Endothelial cell of umbilical vein (primary cell): ENCODE data around the gene ATG10. TPM values are rescaled to one million over a fixed set of nuclear protein-coding genes. Genes with fewer than 3 reads are reported as not detected.

Experiments
- BruUV-seq: library from RNA; stranded (reverse); fragments of 400-500 nt; replicated peaks from 2 replicates; lab custom pipeline; 2021; lab: Mats Ljungman, UMichigan
- CTCF ChIA-PET: fragments of 300-600, 350-600 bp; sonication (Branson Sonifier 250); formaldehyde crosslinking; loops from one replicate; lab custom pipeline; 2021; ENCODE audit warnings: antibody characterized with exemption, inconsistent platforms; lab: Charles Lee
- POLR2A ChIA-PET: fragments of 300-600, 350-600 bp; sonication (Branson Sonifier 250); formaldehyde crosslinking; loops from one replicate; lab custom pipeline; 2021; ENCODE audit warnings: antibody characterized with exemption, inconsistent platforms; lab: Charles Lee
- DNase-seq: peaks from one replicate; pipeline ENCODE4 v3.0.0-alpha.2; 2011; ENCODE audit warnings: low read depth, low spot score
- FAIRE-seq: peaks from 2 replicates; lab custom pipeline; 2011; peaks lifted over from hg19 to GRCh38; lab: Jason Lieb, UNC
- H2AFZ ChIP-seq: 2 replicates; pipeline ENCODE4 v1.6.0; 2012; ENCODE audit warnings: low read depth, low read length, control low read depth, inconsistent platforms
- H3K27ac ChIP-seq: 2 replicates; pipeline ENCODE4 v1.5.1; 2011; ENCODE audit warnings: low read depth, mild to moderate bottlenecking, control low read depth, low read length, moderate library complexity; ENCODE audit not compliant: insufficient read depth
- H3K27me3 ChIP-seq, 2 experiments: 2 replicates each; pipeline versions ENCODE4 v1.6.0 to v1.6.1; 2011; ENCODE audit warnings: low read length in 2 of 2, mixed read lengths in 1 of 2; ENCODE audit not compliant: control insufficient read depth in 2 of 2, insufficient read depth in 2 of 2
- H3K36me3 ChIP-seq, 2 experiments: 2 replicates in 1 of 2; 3 replicates in 1 of 2; pipeline ENCODE4 v1.5.1; 2011; ENCODE audit warnings: low read length in 2 of 2, mild to moderate bottlenecking in 1 of 2, moderate library complexity in 1 of 2; ENCODE audit not compliant: control insufficient read depth in 2 of 2, insufficient read depth in 2 of 2; ENCODE audit errors: extremely low read depth in 1 of 2
- H3K4me1 ChIP-seq: 3 replicates; pipeline ENCODE4 v1.5.1; 2011; ENCODE audit warnings: mild to moderate bottlenecking, low read length; ENCODE audit not compliant: control insufficient read depth, insufficient read depth; ENCODE audit errors: extremely low read depth
- H3K4me2 ChIP-seq: 2 replicates; pipeline ENCODE4 v1.6.1; 2011; ENCODE audit warnings: low read length, control low read depth, mixed read lengths; ENCODE audit not compliant: insufficient read depth
- H3K4me3 ChIP-seq, 3 experiments: fragments of 200-600 bp in 1 of 3; sonication (generic), shearing (Covaris generic) in 1 of 3; replicated peaks in 1 of 3; 2 replicates each; pipeline ENCODE4 v1.5.1; 2011 to 2016; ENCODE audit warnings: control low read depth in 3 of 3, low read length in 3 of 3, mild to moderate bottlenecking in 2 of 3, inconsistent platforms in 1 of 3, low read depth in 1 of 3, moderate library complexity in 1 of 3; ENCODE audit not compliant: insufficient read depth in 1 of 3
- H3K79me2 ChIP-seq: 2 replicates; pipeline ENCODE4 v1.6.0; 2012; ENCODE audit warnings: low read length, inconsistent platforms; ENCODE audit not compliant: control insufficient read depth, insufficient read depth
- H3K9ac ChIP-seq: replicated peaks from 2 replicates; pipeline ENCODE3; 2011; ENCODE audit warnings: low read length, control low read depth; ENCODE audit not compliant: insufficient read depth; ENCODE audit errors: extremely low read depth
- H3K9me1 ChIP-seq: replicated peaks from 3 replicates; pipeline ENCODE4 v1.6.0; 2011; ENCODE audit warnings: mild to moderate bottlenecking, low read length; ENCODE audit not compliant: control insufficient read depth, insufficient read depth; ENCODE audit errors: extremely low read depth
- H3K9me3 ChIP-seq: replicated peaks from 2 replicates; pipeline ENCODE4 v1.5.1; 2012; ENCODE audit warnings: low read length, inconsistent platforms; ENCODE audit not compliant: control insufficient read depth, insufficient read depth
- H4K20me1 ChIP-seq: replicated peaks from 2 replicates; pipeline ENCODE3; 2011; ENCODE audit warnings: mild to moderate bottlenecking, low read length; ENCODE audit not compliant: control insufficient read depth, insufficient read depth; ENCODE audit errors: extremely low read depth
- CTCF ChIP-seq, 2 donors: IDR thresholded peaks; 1 replicate in 1 of 2; 2 replicates in 1 of 2; pipeline ENCODE4 v1.5.1; 2011; ENCODE audit warnings: low read length in 2 of 2, mild to moderate bottlenecking in 2 of 2, moderate library complexity in 2 of 2, control low read depth in 1 of 2, inconsistent platforms in 1 of 2, low read depth in 1 of 2; ENCODE audit not compliant: insufficient read depth in 1 of 2; ENCODE audit errors: extremely low read depth in 1 of 2
- EZH2 ChIP-seq: IDR thresholded peaks from 2 replicates; pipeline ENCODE4 v1.6.1; 2012; ENCODE audit warnings: borderline replicate concordance, low read depth, mild to moderate bottlenecking, moderate library complexity, low read length, inconsistent platforms; ENCODE audit not compliant: severe bottlenecking
- FOS ChIP-seq: IDR thresholded peaks from 2 replicates; pipeline ENCODE4 v1.6.1; 2011; ENCODE audit warnings: mild to moderate bottlenecking, low read length, moderate library complexity, borderline replicate concordance; ENCODE audit not compliant: insufficient read depth
- GATA2 ChIP-seq: IDR thresholded peaks from 2 replicates; pipeline ENCODE4 v1.7.0; 2011; ENCODE audit warnings: low read depth, mild to moderate bottlenecking, moderate library complexity, mixed read lengths, low read length; ENCODE audit not compliant: insufficient read length, insufficient read depth
- JUN ChIP-seq: IDR thresholded peaks from 2 replicates; pipeline ENCODE4 v1.6.1; 2011; ENCODE audit warnings: borderline replicate concordance, low read depth; ENCODE audit not compliant: insufficient read length, insufficient read depth
- MAX ChIP-seq: IDR thresholded peaks from 2 replicates; pipeline ENCODE4 v1.6.1; 2011; ENCODE audit not compliant: insufficient read depth, insufficient read length
- MYC ChIP-seq: IDR thresholded peaks from one replicate; pipeline ENCODE4 v1.6.1; 2011; ENCODE audit warnings: mild to moderate bottlenecking, low read depth, low read length
- POLR2A ChIP-seq: IDR thresholded peaks from 2 replicates; pipeline ENCODE4 v1.6.1; 2012; ENCODE audit warnings: low read depth, mild to moderate bottlenecking, control low read depth, low read length
- POLR2AphosphoS5 ChIP-seq: IDR thresholded peaks from 2 replicates; pipeline ENCODE4 v1.6.1; 2012; ENCODE audit warnings: low read depth, mild to moderate bottlenecking, control low read depth, low read length, moderate library complexity; ENCODE audit not compliant: insufficient read depth
- dilution Hi-C: fragments of 300-500 bp; cut with MboI; formaldehyde crosslinking; loops from one replicate; pipeline ENCODE4 v1.15.0; 2019; ENCODE audit warnings: low sequenced_read_pairs; ENCODE audit not compliant: extremely low pct_ligation_motif_present
- intact Hi-C: fragments of 100-400 bp; cut with micrococcal nuclease; formaldehyde crosslinking; loops from one replicate; pipeline ENCODE4 v1.10.0; 2022
- polyA plus RNA-seq, 4 experiments: library from polyadenylated mRNA; depleted of rRNA in 3 of 4; stranded (reverse) in 3 of 4; unstranded in 1 of 4; fragments of >200 nt; gene quantifications; 2 replicates each; pipeline versions ENCODE4 v1.2.1 to v1.2.3, GENCODE V29; 2011 to 2012; ENCODE audit warnings: missing spikeins in 1 of 4
- total RNA-seq: library from RNA; stranded (reverse); gene quantifications from 2 replicates; pipeline ENCODE4 v1.2.3, GENCODE V29; 2021

Gene ATG10
- total and polyA plus RNA-seq, 2 donors (not counting 3 experiments of a cell fraction or from before 2014, with no cell fraction given) = 1.6 to 3.9 TPM

DNA sequence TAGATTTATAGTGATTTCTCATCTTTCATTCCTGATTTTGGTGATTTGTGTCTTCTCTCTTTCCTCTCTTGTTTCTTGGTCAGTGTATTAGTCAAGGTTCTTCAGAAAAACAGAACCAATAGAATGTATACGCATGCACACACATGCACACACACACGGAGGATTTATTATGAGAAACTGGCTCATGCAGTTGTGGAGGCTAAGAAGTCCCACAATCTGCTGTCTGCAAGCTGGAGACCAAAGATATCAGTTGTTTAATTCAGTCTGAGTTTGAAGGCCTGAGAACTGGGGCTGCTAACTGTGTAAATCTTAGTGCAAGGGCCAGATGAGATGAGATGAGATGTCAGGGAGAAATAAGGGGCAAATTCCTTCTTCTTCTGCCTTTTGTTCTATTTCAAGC, 312.1 kb downstream of the ATG10 start:
- Histone ChIP-seq H3K9me1 (no peaks in the 10 kb centered on the region), H3K79me2 (no peaks in the 10 kb centered on the region), H2AFZ (no peak overlapping the region), H4K20me1 (no peaks in the 10 kb centered on the region), H3K4me2 (no peak overlapping the region), H3K27ac (no peak overlapping the region), H3K9ac (no peak overlapping the region), H3K4me1 (no peaks in the 10 kb centered on the region), H3K4me3 (no peak overlapping the region), H3K27me3 (no peaks in the 10 kb centered on the region), H3K36me3 (no peaks in the 10 kb centered on the region), H3K9me3 (no peaks in the 10 kb centered on the region)
- no TSS peak for BruUV-seq
- ChIA-PET CTCF (interaction anchor here (0.9 kb wide), 1 partner anchor 25 kb away, joined by 4 read pairs; no protein-coding TSS in a partner anchor), POLR2A (no interaction called here)
- DNase-seq (no peak), FAIRE-seq (no peak)
- dilution Hi-C loops (no loop called here), intact Hi-C loops (no loop called here)
- TF ChIP-seq MYC = no peak
- TF ChIP-seq EZH2 = no peak
- no peak for TF ChIP-seq FOS
- no peak for TF ChIP-seq POLR2A
- no peak for TF ChIP-seq GATA2
- TF ChIP-seq JUN = no peak
- TF ChIP-seq CTCF (IDR thresholded peaks at IDR 0.05; ENCODE audit: extremely low read depth in 1 of 2, insufficient read depth in 1 of 2, low read depth in 1 of 2, low read length in 2 of 2) = no peak
- no peak for TF ChIP-seq POLR2AphosphoS5
- no peak for TF ChIP-seq MAX
